Neural cell (in vitro differentiated cells): Measurements from ENCODE around the gene TMUB1. TPM values are rescaled to one million over a fixed set of nuclear protein-coding genes. Genes with fewer than 3 reads are reported as not detected.

Experiments used
- H2AFZ ChIP-seq: fragments of 200-600, 300-800 bp; sonication (generic), shearing (Covaris generic); 2 replicates; pipeline ENCODE4 v1.6.0; 2014; ENCODE audit warnings: low read depth, mild to moderate bottlenecking, antibody characterized with exemption, low read length, moderate library complexity
- H3F3A ChIP-seq: fragments of 200-600 bp; shearing (Covaris generic); 2 replicates; pipeline ENCODE4 v1.6.1; 2016; ENCODE audit warnings: mild to moderate bottlenecking, moderate library complexity, mixed read lengths, antibody characterized with exemption, low read length; ENCODE audit not compliant: insufficient read depth, poor library complexity, severe bottlenecking
- H3K27ac ChIP-seq: fragments of 200-600, 300-800 bp; sonication (generic), shearing (Covaris generic); 2 replicates; pipeline ENCODE4 v1.5.1; 2014; ENCODE audit warnings: mild to moderate bottlenecking, low read length, moderate library complexity
- H3K27me3 ChIP-seq: fragments of 300-800, 200-600 bp; sonication (generic), shearing (Covaris generic); 2 replicates; pipeline ENCODE4 v1.6.0; 2014; ENCODE audit warnings: mild to moderate bottlenecking, low read depth, low read length, moderate library complexity; ENCODE audit not compliant: insufficient read depth
- H3K36me3 ChIP-seq: fragments of 300-800, 200-600 bp; sonication (generic), shearing (Covaris generic); 2 replicates; pipeline ENCODE4 v1.5.1; 2014; ENCODE audit warnings: mild to moderate bottlenecking, antibody characterized with exemption, low read length, moderate library complexity; ENCODE audit not compliant: insufficient read depth
- H3K4me2 ChIP-seq: fragments of 300-800, 200-600 bp; sonication (generic), shearing (Covaris generic); 2 replicates; pipeline ENCODE4 v1.6.0; 2014; ENCODE audit warnings: mild to moderate bottlenecking, low read length
- H3K4me3 ChIP-seq: fragments of 300-800, 200-600 bp; sonication (generic), shearing (Covaris generic); 2 replicates; pipeline ENCODE4 v1.5.1; 2014; ENCODE audit warnings: mild to moderate bottlenecking, low read length, moderate library complexity
- H3K79me2 ChIP-seq: fragments of 200-600 bp; shearing (Covaris generic); replicated peaks from 2 replicates; pipeline ENCODE4 v1.6.0; 2014; ENCODE audit warnings: mild to moderate bottlenecking, low read length, moderate library complexity; ENCODE audit not compliant: insufficient read depth
- H3K9ac ChIP-seq: fragments of 300-800, 200-600 bp; sonication (generic), shearing (Covaris generic); 2 replicates; pipeline ENCODE4 v1.6.1; 2016; ENCODE audit warnings: mild to moderate bottlenecking, low read length, mixed read lengths
- H3K9me2 ChIP-seq: fragments of 200-600 bp; shearing (Covaris generic); 2 replicates; pipeline ENCODE4 v1.6.1; 2016; ENCODE audit warnings: mild to moderate bottlenecking, low read length, mixed read lengths; ENCODE audit not compliant: insufficient read depth
- H3K9me3 ChIP-seq: fragments of 200-600, 300-800 bp; sonication (generic), shearing (Covaris generic); 2 replicates; pipeline ENCODE4 v1.6.1; 2016; ENCODE audit warnings: mild to moderate bottlenecking, mixed run types, low read length, moderate library complexity, mixed read lengths
- H4K20me1 ChIP-seq: fragments of 200-600 bp; shearing (Covaris generic); 2 replicates; pipeline ENCODE4 v1.6.1; 2016; ENCODE audit warnings: mild to moderate bottlenecking, mixed run types; ENCODE audit not compliant: insufficient read depth
- EP300 ChIP-seq: fragments of 450-650 bp; conservative IDR thresholded peaks from 2 replicates; pipeline ENCODE4 v1.6.1; 2014; ENCODE audit warnings: antibody characterized with exemption, mild to moderate bottlenecking, moderate library complexity; ENCODE audit not compliant: poor library complexity, severe bottlenecking
- EZH2 ChIP-seq: fragments of 200-600, 300-800 bp; shearing (Covaris generic), sonication (generic); IDR thresholded peaks from 2 replicates; pipeline ENCODE4 v1.6.1; 2014; ENCODE audit warnings: antibody characterized with exemption, low read length, borderline replicate concordance, mild to moderate bottlenecking; ENCODE audit not compliant: insufficient read depth, poor library complexity, severe bottlenecking
- MXI1 ChIP-seq: fragments of 450-650 bp; conservative IDR thresholded peaks from 2 replicates; pipeline ENCODE4 v1.6.1; 2014; ENCODE audit warnings: antibody characterized with exemption, mild to moderate bottlenecking; ENCODE audit not compliant: poor library complexity, severe bottlenecking
- POLR2AphosphoS5 ChIP-seq: IDR thresholded peaks from 2 replicates; pipeline ENCODE4 v1.6.1; 2012
- RAD21 ChIP-seq: fragments of 450-650 bp; conservative IDR thresholded peaks from 2 replicates; pipeline ENCODE4 v1.6.1; 2014; ENCODE audit warnings: antibody characterized with exemption, mild to moderate bottlenecking, moderate library complexity
- SMC3 ChIP-seq: fragments of 450-650 bp; conservative IDR thresholded peaks from 2 replicates; pipeline ENCODE4 v1.6.1; 2014; ENCODE audit warnings: antibody characterized with exemption, mild to moderate bottlenecking, moderate library complexity; ENCODE audit not compliant: poor library complexity
- TAF1 ChIP-seq: IDR thresholded peaks from 2 replicates; pipeline ENCODE4 v1.6.1; 2012; ENCODE audit warnings: low read depth
- polyA plus RNA-seq: library from polyadenylated mRNA; depleted of rRNA; stranded (reverse); fragments of >200 nt; gene quantifications from 2 replicates; pipeline ENCODE4 v1.2.3, GENCODE V29; 2014
- TF ChIP-seq, protein P1 (sequence below): IDR thresholded peaks from 2 replicates; pipeline ENCODE4 v1.6.1; 2012; ENCODE audit warnings: borderline replicate concordance
- TF ChIP-seq, protein P2 (sequence below): fragments of 450-650 bp; IDR thresholded peaks from 2 replicates; pipeline ENCODE4 v1.5.1; 2014; ENCODE audit warnings: antibody characterized with exemption, mild to moderate bottlenecking, moderate library complexity; ENCODE audit not compliant: poor library complexity, severe bottlenecking

The TMUB1 gene
- polyA plus RNA-seq, 1 donor from 2014 or later, result 35.2 TPM

DNA sequence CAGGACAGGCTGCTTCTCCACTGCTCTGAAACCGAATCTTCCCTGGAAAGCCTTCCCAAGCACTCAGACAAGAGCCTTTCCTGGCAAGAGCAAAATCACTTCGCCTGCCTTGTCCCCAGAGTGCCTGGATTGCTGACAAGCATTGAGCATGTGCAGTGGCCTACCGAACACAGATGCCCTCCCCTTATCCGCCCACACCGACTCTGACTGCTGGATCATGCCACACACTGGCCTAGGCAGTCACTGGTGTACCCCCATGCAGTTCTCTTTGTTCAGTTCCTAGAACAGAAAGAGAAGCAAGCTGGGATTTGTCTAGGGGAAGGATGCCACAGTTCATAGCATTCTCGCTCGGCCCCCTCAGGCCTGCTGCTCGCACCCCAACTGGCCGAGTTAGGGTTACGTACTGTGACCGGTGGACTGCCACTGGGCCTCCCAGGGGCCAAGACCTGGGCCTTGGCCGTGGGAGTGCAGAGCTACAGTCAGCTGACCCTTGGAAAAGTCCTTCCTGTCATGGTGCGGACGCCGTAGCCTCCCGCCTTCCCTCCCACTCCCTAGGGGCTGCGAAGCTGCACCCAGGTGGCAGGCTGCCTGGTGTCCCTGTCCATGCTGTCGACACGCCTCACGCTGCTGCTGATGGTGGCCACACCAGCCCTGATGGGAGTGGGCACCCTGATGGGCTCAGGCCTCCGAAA, 48.1 kb downstream of the TMUB1 start:
- H3K27me3 ChIP-seq, result no peaks in the 10 kb centered on the region
- no peak overlapping the region for H2AFZ ChIP-seq
- no peaks in the 10 kb centered on the region for H3F3A ChIP-seq
- no peaks in the 10 kb centered on the region for H3K36me3 ChIP-seq
- H3K79me2 ChIP-seq, result no peaks in the 10 kb centered on the region
- H4K20me1 ChIP-seq, result no peaks in the 10 kb centered on the region
- H3K4me3 ChIP-seq, result no peak overlapping the region
- no peak overlapping the region for H3K4me2 ChIP-seq
- no peaks in the 10 kb centered on the region for H3K9me3 ChIP-seq
- H3K9ac ChIP-seq, result no peak overlapping the region
- H3K27ac ChIP-seq, result no peak overlapping the region
- TF ChIP-seq MXI1 (no peak), EP300 (no peak), EZH2 (no peak), RAD21 (no peak), TAF1 (no peak)
- TF ChIP-seq, protein P1, sequence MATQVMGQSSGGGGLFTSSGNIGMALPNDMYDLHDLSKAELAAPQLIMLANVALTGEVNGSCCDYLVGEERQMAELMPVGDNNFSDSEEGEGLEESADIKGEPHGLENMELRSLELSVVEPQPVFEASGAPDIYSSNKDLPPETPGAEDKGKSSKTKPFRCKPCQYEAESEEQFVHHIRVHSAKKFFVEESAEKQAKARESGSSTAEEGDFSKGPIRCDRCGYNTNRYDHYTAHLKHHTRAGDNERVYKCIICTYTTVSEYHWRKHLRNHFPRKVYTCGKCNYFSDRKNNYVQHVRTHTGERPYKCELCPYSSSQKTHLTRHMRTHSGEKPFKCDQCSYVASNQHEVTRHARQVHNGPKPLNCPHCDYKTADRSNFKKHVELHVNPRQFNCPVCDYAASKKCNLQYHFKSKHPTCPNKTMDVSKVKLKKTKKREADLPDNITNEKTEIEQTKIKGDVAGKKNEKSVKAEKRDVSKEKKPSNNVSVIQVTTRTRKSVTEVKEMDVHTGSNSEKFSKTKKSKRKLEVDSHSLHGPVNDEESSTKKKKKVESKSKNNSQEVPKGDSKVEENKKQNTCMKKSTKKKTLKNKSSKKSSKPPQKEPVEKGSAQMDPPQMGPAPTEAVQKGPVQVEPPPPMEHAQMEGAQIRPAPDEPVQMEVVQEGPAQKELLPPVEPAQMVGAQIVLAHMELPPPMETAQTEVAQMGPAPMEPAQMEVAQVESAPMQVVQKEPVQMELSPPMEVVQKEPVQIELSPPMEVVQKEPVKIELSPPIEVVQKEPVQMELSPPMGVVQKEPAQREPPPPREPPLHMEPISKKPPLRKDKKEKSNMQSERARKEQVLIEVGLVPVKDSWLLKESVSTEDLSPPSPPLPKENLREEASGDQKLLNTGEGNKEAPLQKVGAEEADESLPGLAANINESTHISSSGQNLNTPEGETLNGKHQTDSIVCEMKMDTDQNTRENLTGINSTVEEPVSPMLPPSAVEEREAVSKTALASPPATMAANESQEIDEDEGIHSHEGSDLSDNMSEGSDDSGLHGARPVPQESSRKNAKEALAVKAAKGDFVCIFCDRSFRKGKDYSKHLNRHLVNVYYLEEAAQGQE, result no peak
- TF ChIP-seq, protein P2, sequence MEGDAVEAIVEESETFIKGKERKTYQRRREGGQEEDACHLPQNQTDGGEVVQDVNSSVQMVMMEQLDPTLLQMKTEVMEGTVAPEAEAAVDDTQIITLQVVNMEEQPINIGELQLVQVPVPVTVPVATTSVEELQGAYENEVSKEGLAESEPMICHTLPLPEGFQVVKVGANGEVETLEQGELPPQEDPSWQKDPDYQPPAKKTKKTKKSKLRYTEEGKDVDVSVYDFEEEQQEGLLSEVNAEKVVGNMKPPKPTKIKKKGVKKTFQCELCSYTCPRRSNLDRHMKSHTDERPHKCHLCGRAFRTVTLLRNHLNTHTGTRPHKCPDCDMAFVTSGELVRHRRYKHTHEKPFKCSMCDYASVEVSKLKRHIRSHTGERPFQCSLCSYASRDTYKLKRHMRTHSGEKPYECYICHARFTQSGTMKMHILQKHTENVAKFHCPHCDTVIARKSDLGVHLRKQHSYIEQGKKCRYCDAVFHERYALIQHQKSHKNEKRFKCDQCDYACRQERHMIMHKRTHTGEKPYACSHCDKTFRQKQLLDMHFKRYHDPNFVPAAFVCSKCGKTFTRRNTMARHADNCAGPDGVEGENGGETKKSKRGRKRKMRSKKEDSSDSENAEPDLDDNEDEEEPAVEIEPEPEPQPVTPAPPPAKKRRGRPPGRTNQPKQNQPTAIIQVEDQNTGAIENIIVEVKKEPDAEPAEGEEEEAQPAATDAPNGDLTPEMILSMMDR, result no peak
- no peaks in the 10 kb centered on the region for H3K9me2 ChIP-seq

DNA sequence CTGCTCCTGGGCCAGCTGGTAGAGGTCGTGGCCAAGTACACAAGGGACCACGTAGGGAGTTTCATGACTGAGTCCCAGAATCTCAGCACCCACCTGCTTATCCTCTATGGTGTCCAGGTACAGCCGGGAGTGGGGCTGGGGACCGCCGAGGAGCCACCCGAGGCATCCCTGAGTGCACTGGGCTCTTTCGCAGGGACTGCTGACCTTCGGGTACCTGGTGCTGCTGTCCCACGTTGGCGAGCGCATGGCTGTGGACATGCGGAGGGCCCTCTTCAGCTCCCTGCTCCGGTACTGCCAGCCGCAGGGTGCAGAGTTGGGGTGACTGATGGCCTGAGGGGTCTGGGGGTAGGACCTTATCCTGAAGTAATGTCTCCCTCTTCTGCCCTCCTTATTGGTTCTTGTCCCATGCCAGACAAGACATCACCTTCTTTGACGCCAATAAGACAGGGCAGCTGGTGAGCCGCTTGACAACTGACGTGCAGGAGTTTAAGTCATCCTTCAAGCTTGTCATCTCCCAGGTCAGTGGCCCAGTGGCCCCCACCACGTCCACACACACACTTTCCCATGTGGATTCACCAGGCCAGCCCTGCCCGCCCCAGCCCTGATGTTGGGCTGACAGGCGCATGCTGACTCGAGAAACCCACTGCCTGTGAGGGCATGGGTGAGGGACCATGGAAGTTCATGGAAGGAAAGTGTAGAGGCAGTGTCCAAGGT, 48.8 kb downstream of the TMUB1 start:
- no peaks in the 10 kb centered on the region for H3F3A ChIP-seq
- no peaks in the 10 kb centered on the region for H4K20me1 ChIP-seq
- H3K9me3 ChIP-seq, result no peaks in the 10 kb centered on the region
- no peak overlapping the region for H3K4me3 ChIP-seq
- no peaks in the 10 kb centered on the region for H3K36me3 ChIP-seq
- no peaks in the 10 kb centered on the region for H3K27me3 ChIP-seq
- no peaks in the 10 kb centered on the region for H3K9me2 ChIP-seq
- H3K27ac ChIP-seq, result no peak overlapping the region
- no peaks in the 10 kb centered on the region for H3K79me2 ChIP-seq
- no peak overlapping the region for H3K9ac ChIP-seq
- no peak overlapping the region for H2AFZ ChIP-seq
- TF ChIP-seq EZH2 (no peak), RAD21 (no peak), MXI1 (no peak), TAF1 (no peak), SMC3 (no peak), POLR2AphosphoS5 (no peak), EP300 (no peak)
- TF ChIP-seq, protein P2, result no peak
- TF ChIP-seq, protein P1, result no peak
- no peak overlapping the region for H3K4me2 ChIP-seq
